ENCODE data around the gene ILKAP. TPM values are rescaled to one million over a fixed set of nuclear protein-coding genes. Genes with fewer than 3 reads are reported as not detected.

The ILKAP gene
- total RNA-seq, 2 experiments from 2014 or later = 42.1 to 43.3 TPM

GRCh38 chr2:238155051-238155760, 48.3 kb downstream of the ILKAP start:
- H3K4me3 Mint-ChIP-seq = no peak overlapping the region
- TF ChIP-seq, protein P1, sequence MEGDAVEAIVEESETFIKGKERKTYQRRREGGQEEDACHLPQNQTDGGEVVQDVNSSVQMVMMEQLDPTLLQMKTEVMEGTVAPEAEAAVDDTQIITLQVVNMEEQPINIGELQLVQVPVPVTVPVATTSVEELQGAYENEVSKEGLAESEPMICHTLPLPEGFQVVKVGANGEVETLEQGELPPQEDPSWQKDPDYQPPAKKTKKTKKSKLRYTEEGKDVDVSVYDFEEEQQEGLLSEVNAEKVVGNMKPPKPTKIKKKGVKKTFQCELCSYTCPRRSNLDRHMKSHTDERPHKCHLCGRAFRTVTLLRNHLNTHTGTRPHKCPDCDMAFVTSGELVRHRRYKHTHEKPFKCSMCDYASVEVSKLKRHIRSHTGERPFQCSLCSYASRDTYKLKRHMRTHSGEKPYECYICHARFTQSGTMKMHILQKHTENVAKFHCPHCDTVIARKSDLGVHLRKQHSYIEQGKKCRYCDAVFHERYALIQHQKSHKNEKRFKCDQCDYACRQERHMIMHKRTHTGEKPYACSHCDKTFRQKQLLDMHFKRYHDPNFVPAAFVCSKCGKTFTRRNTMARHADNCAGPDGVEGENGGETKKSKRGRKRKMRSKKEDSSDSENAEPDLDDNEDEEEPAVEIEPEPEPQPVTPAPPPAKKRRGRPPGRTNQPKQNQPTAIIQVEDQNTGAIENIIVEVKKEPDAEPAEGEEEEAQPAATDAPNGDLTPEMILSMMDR (IDR thresholded peaks at IDR 0.05) = no peak
- ChIA-PET POLR2A (no interaction called here), CTCF (no interaction called here)
- DNase-seq = no peak
- H3K9me3 Mint-ChIP-seq = peaks cover 4% of the 10 kb centered on the region
- no peaks in the 10 kb centered on the region for H3K36me3 Mint-ChIP-seq (ENCODE audit: low read depth)
- peaks cover 8% of the 10 kb centered on the region for H3K27me3 Mint-ChIP-seq
- H3K27ac Mint-ChIP-seq = no peak overlapping the region
- no peak for ATAC-seq
- H3K4me1 Mint-ChIP-seq (ENCODE audit: low read depth) = peaks cover 8% of the 10 kb centered on the region
- intact Hi-C loops (cut with micrococcal nuclease) = no loop called here

DNA sequence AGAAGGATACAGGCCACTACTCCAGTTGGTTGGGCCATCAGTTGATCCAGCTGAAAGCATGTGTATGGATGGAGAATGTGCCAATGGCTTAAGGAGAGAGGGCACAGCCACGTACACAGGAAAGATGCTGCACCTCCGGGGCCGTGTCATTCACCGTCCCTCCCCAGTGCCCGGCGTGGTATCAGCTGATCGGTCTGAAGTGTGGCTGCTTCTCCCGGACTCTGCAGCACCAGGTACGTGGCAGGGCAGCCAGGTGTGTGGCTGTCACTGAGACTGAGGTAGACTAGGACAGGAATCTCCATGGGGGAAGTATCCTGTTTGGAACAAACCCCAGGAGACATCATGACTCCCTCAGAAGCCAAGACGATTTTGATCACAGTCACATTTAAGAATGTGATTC, 48.9 kb downstream of the ILKAP start:
- peaks cover 4% of the 10 kb centered on the region for H3K27me3 Mint-ChIP-seq
- intact Hi-C loops (cut with micrococcal nuclease) = no loop called here
- no peak for ATAC-seq
- TF ChIP-seq, protein P1 (IDR thresholded peaks at IDR 0.05) = no peak
- no peak for DNase-seq
- no peak overlapping the region for H3K27ac Mint-ChIP-seq
- ChIA-PET CTCF (no interaction called here), POLR2A (no interaction called here)
- no peaks in the 10 kb centered on the region for H3K36me3 Mint-ChIP-seq (ENCODE audit: low read depth)
- H3K4me3 Mint-ChIP-seq = no peak overlapping the region
- peaks cover 4% of the 10 kb centered on the region for H3K9me3 Mint-ChIP-seq
- H3K4me1 Mint-ChIP-seq (ENCODE audit: low read depth) = peaks cover 4% of the 10 kb centered on the region

GRCh38 chr2:238152771-238153688, 50.5 kb downstream of the ILKAP start:
- no peak for DNase-seq
- Mint-ChIP-seq H3K27me3 (no peaks in the 10 kb centered on the region), H3K27ac (no peak overlapping the region), H3K36me3 (ENCODE audit: low read depth) (no peaks in the 10 kb centered on the region), H3K9me3 (peaks cover 4% of the 10 kb centered on the region), H3K4me3 (no peak overlapping the region), H3K4me1 (ENCODE audit: low read depth) (no peaks in the 10 kb centered on the region)
- TF ChIP-seq, protein P1 (IDR thresholded peaks at IDR 0.05) = peak; percentile 15
- intact Hi-C loops (cut with micrococcal nuclease) = no loop called here
- ChIA-PET CTCF (interaction anchor here (1.0 to 1.9 kb wide), 3 partner anchors 8 to 230 kb away, joined by 3 to 6 read pairs (median 4); no protein-coding TSS in a partner anchor), POLR2A (no interaction called here)
- ATAC-seq = no peak

- TF ChIP-seq, protein P1 (IDR thresholded peaks at IDR 0.05) = no peak
- intact Hi-C loops (cut with micrococcal nuclease) = no loop called here
- ChIA-PET POLR2A (no interaction called here), CTCF (interaction anchor here (1.0 to 1.9 kb wide), 3 partner anchors 10 to 228 kb away, joined by 3 to 6 read pairs (median 4); no protein-coding TSS in a partner anchor)
- Mint-ChIP-seq H3K4me1 (ENCODE audit: low read depth) (no peaks in the 10 kb centered on the region), H3K9me3 (peaks cover 4% of the 10 kb centered on the region), H3K4me3 (no peak overlapping the region), H3K36me3 (ENCODE audit: low read depth) (no peaks in the 10 kb centered on the region), H3K27ac (no peak overlapping the region), H3K27me3 (no peaks in the 10 kb centered on the region)
- DNase-seq (no peak), ATAC-seq (no peak)
These were observed 51.8 kb downstream of the ILKAP start for GRCh38 chr2:238151628-238152235.

Measured in activated CD8-positive, alpha-beta T cell treated with anti-CD3 and anti-CD28 coated beads for 36 hours (primary cell).